Activated gamma-delta T cell treated with Interleukin-2 at 50 U/mL for 16 hours (primary cell): ENCODE measurements around the gene TMEM45A.
"Not testable (repeated sequence)": the region's sequence is repeated elsewhere in the genome, so short reads cannot be mapped to it uniquely, and the experiment has no call there.

ENCODE experiments used
- DNase-seq: peaks from one replicate; pipeline ENCODE4 v3.0.0-alpha.2; 2020

TMEM45A gene

GRCh38 chr3:100486808-100487207 is 5.6 kb upstream of the TMEM45A start:
- DNase-seq = no peak

GRCh38 chr3:100489118-100489517 is 3.3 kb upstream of the TMEM45A start:
- DNase-seq = no peak

- no peak for DNase-seq
Observed at GRCh38 chr3:100496711-100497261, 4.4 kb downstream of the TMEM45A start.

GRCh38 chr3:100499651-100500050 is 7.2 kb downstream of the TMEM45A start:
- no peak for DNase-seq

GRCh38 chr3:100500320-100500880 is 8.0 kb downstream of the TMEM45A start:
- DNase-seq = no peak

- DNase-seq = no peak
Observed at GRCh38 chr3:100503448-100503847, 11.0 kb downstream of the TMEM45A start.

GRCh38 chr3:100506355-100506754 is 13.9 kb downstream of the TMEM45A start:
- no peak for DNase-seq

- DNase-seq = not testable (repeated sequence)
Observed at GRCh38 chr3:100509818-100510217, 17.4 kb downstream of the TMEM45A start.

GRCh38 chr3:100516232-100516631 is 23.8 kb downstream of the TMEM45A start:
- DNase-seq = no peak

GRCh38 chr3:100516838-100517237 is 24.4 kb downstream of the TMEM45A start:
- no peak for DNase-seq

GRCh38 chr3:100517276-100517675 is 24.9 kb downstream of the TMEM45A start:
- no peak for DNase-seq

GRCh38 chr3:100518244-100518643 is 25.8 kb downstream of the TMEM45A start:
- DNase-seq = no peak

- DNase-seq = no peak
Observed at GRCh38 chr3:100518983-100519382, 26.6 kb downstream of the TMEM45A start.

GRCh38 chr3:100521439-100521845 is 29.0 kb downstream of the TMEM45A start:
- no peak for DNase-seq

GRCh38 chr3:100522125-100522524 is 29.7 kb downstream of the TMEM45A start:
- DNase-seq = no peak

- DNase-seq = no peak
Observed at GRCh38 chr3:100523050-100523760, 30.8 kb downstream of the TMEM45A start.

GRCh38 chr3:100525753-100526612 is 33.6 kb downstream of the TMEM45A start:
- DNase-seq = no peak

GRCh38 chr3:100526613-100527346 is 34.4 kb downstream of the TMEM45A start:
- DNase-seq = no peak

- DNase-seq = no peak
Observed at GRCh38 chr3:100527347-100527735, 34.9 kb downstream of the TMEM45A start.

- no peak for DNase-seq
Observed at GRCh38 chr3:100531093-100531492, 38.7 kb downstream of the TMEM45A start.

- no peak for DNase-seq
Observed at GRCh38 chr3:100532411-100532810, 40.0 kb downstream of the TMEM45A start.

- no peak for DNase-seq
Observed at GRCh38 chr3:100533176-100533575, 40.8 kb downstream of the TMEM45A start.

- DNase-seq = no peak
Observed at GRCh38 chr3:100535610-100535943, 43.2 kb downstream of the TMEM45A start.
